ENCODE measurements around the gene MCM3AP. TPM values are rescaled to one million over a fixed set of nuclear protein-coding genes. Genes with fewer than 3 reads are reported as not detected.

MCM3AP gene
- total and polyA plus RNA-seq, 9 of the 15 experiments (the other 6 are each of a cell fraction or from before 2014, with no cell fraction given) = 6.5 to 179 (median 69.6) TPM

DNA sequence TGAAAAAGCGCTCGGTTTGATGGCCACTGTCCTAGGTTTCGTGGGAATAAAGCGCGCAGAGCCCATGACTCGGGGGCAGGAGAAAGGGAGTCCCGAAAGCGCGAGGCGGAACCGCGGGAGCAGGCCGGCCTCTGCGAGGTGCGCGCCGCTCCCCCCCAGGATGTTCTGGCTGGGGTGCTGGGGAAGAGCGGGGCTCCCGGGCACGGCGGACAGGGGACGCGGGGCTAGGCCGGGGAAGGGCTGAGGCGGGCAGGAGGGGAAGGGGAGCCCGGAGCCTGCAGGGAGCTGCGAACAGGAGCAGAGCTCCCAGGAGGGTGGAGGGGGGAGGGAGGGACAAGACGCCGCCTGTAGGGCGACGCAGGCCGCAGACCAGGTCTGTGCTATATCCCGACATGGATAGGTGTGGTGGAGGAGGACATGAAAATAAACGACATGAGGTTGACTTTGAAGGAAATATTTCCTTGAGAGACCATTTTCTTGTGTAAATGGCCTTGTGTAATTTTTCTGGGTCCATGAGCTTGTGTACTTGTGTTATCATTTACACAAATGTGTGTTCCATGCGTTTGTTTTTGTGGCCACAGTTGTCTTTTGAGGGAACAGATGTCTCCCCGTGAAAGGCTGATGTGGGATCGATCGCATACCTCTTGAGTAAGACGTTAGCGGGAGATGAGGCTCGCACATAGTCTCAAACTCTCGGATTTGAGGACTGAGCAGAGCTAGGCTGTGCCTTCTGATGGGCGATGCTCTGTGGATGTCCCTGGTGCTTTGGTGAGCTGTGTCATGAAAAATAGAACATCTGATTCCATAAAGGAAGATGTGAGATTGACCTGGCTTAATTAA lies 39.9 kb upstream of the MCM3AP start (continued):
- TF ChIP-seq ATF1 (CRISPR knock-in tag; IDR thresholded peaks at IDR 0.05) = 0 out of 2 replicates have a peak, but pooled peaks have one; percentile 16
- peak; percentile 34 for TF ChIP-seq ATF1 (tag; IDR thresholded peaks at IDR 0.05)
- TF ChIP-seq JUNB (CRISPR knock-in tag; conservative IDR thresholded peaks at IDR 0.05) = no peak
- 0 out of 2 replicates have a peak, but pooled peaks have one; percentile 30 for TF ChIP-seq NCOR1 (IDR thresholded peaks at IDR 0.05)
- TF ChIP-seq, protein P1, sequence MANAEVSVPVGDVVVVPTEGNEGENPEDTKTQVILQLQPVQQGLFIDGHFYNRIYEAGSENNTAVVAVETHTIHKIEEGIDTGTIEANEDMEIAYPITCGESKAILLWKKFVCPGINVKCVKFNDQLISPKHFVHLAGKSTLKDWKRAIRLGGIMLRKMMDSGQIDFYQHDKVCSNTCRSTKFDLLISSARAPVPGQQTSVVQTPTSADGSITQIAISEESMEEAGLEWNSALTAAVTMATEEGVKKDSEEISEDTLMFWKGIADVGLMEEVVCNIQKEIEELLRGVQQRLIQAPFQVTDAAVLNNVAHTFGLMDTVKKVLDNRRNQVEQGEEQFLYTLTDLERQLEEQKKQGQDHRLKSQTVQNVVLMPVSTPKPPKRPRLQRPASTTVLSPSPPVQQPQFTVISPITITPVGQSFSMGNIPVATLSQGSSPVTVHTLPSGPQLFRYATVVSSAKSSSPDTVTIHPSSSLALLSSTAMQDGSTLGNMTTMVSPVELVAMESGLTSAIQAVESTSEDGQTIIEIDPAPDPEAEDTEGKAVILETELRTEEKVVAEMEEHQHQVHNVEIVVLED (CRISPR knock-in tag; IDR thresholded peaks at IDR 0.05) = 0 out of 2 replicates have a peak, but pooled peaks have one; percentile 15
- TF ChIP-seq NFE2L1 (tag; IDR thresholded peaks at IDR 0.05; ENCODE audit: borderline replicate concordance, low read depth) = no peak
- no peak for TF ChIP-seq SRSF3 (IDR thresholded peaks at IDR 0.05; ENCODE audit: insufficient read depth, low read length)
- peak; percentile 51; the same call in 1 of the 2 replicates for TF ChIP-seq ARID1B (IDR thresholded peaks at IDR 0.05)
- no peak for TF ChIP-seq ZNF311 (CRISPR knock-in tag; IDR thresholded peaks at IDR 0.05)
- peak; percentile 24; the same call in 1 of the 2 replicates for TF ChIP-seq CBFA2T3 (IDR thresholded peaks at IDR 0.05)
- no peak for TF ChIP-seq TSC22D4 (tag; IDR thresholded peaks at IDR 0.05)
- TF ChIP-seq FIP1L1 (IDR thresholded peaks at IDR 0.05; ENCODE audit: low read depth, low read length, poor library complexity, severe bottlenecking) = peak; percentile 65
- TF ChIP-seq MYNN (IDR thresholded peaks at IDR 0.05) = 0 out of 2 replicates have a peak, but pooled peaks have one; percentile 14
- TF ChIP-seq MYNN (CRISPR knock-in tag; IDR thresholded peaks at IDR 0.05) = no peak
- TF ChIP-seq CHCHD3 (CRISPR knock-in tag; IDR thresholded peaks at IDR 0.05) = no peak
- TF ChIP-seq MTA3 (IDR thresholded peaks at IDR 0.05; ENCODE audit: borderline replicate concordance) = no peak
- no peak for TF ChIP-seq HNRNPK (IDR thresholded peaks at IDR 0.05; ENCODE audit: low read depth, low read length, poor library complexity, severe bottlenecking)
- 0 out of 2 replicates have a peak, but pooled peaks have one; percentile 30 for TF ChIP-seq ZNF24 (IDR thresholded peaks at IDR 0.05)
- peak; percentile 65; the same call in 1 of the 2 replicates for TF ChIP-seq NBN (IDR thresholded peaks at IDR 0.05; ENCODE audit: low read depth)
- TF ChIP-seq KAT7 (CRISPR knock-in tag; IDR thresholded peaks at IDR 0.05; ENCODE audit: borderline replicate concordance) = peak; percentile 93; the same call in 1 of the 2 replicates
- TF ChIP-seq ILK (tag; IDR thresholded peaks at IDR 0.05; ENCODE audit: borderline replicate concordance, low read depth) = no peak
- TF ChIP-seq BHLHE40 (IDR thresholded peaks at IDR 0.05; ENCODE audit: low read length) = no peak
- TF ChIP-seq NFIC (IDR thresholded peaks at IDR 0.05) = 0 out of 2 replicates have a peak, but pooled peaks have one; percentile 12
- TF ChIP-seq, protein P2, sequence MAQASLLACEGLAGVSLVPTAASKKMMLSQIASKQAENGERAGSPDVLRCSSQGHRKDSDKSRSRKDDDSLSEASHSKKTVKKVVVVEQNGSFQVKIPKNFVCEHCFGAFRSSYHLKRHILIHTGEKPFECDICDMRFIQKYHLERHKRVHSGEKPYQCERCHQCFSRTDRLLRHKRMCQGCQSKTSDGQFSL (CRISPR knock-in tag; IDR thresholded peaks at IDR 0.05) = peak; percentile 84
- TF ChIP-seq, protein P2 (tag; IDR thresholded peaks at IDR 0.05) = no peak; a peak in 2 of 4 replicates
- TF ChIP-seq SAFB2 (IDR thresholded peaks at IDR 0.05; ENCODE audit: borderline replicate concordance, low read depth, low read length, severe bottlenecking) = no peak
- no peak for TF ChIP-seq PHB2 (IDR thresholded peaks at IDR 0.05; ENCODE audit: low read depth)
- TF ChIP-seq RBM14 (IDR thresholded peaks at IDR 0.05; ENCODE audit: borderline replicate concordance, insufficient read depth, low read depth, low read length) = 0 out of 2 replicates have a peak, but pooled peaks have one; percentile 7
- TF ChIP-seq RBM15 (IDR thresholded peaks at IDR 0.05; ENCODE audit: insufficient read depth, low read length) = no peak

Measured in K562 (cell line).